ENCODE data around the gene ARNT2. TPM values are rescaled to one million over a fixed set of nuclear protein-coding genes. Genes with fewer than 3 reads are reported as not detected.

Gene ARNT2
- total RNA-seq, 1 donor from 2014 or later: 4.9 TPM

GRCh38 chr15:80527406-80527805, 123.2 kb downstream of the ARNT2 start:
- no peak for DNase-seq (ENCODE audit: missing footprints)
- no peak for ATAC-seq
- intact Hi-C loops (cut with DNase I): no loop called here

DNA sequence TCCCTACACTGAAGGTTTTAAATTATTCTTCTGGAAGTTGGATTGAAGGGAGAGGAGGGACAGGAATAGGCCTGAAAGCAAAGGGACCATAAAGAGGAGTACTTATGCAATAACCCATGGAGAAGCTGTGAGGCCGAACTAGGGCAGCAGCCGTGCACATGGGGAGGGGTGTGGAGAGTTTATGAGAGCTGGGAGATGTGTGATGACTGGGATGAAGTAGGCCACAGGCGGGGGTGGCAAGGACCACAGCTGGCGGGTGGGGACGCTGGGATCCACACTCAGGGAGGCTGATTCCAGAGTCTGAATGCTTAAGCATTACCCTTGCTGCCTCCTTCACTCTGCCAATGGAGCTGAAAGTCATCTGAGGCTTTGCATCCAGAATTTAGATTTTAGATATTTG, 123.8 kb downstream of the ARNT2 start:
- DNase-seq (ENCODE audit: missing footprints): no peak
- intact Hi-C loops (cut with DNase I): no loop called here
- no peak for ATAC-seq

DNA sequence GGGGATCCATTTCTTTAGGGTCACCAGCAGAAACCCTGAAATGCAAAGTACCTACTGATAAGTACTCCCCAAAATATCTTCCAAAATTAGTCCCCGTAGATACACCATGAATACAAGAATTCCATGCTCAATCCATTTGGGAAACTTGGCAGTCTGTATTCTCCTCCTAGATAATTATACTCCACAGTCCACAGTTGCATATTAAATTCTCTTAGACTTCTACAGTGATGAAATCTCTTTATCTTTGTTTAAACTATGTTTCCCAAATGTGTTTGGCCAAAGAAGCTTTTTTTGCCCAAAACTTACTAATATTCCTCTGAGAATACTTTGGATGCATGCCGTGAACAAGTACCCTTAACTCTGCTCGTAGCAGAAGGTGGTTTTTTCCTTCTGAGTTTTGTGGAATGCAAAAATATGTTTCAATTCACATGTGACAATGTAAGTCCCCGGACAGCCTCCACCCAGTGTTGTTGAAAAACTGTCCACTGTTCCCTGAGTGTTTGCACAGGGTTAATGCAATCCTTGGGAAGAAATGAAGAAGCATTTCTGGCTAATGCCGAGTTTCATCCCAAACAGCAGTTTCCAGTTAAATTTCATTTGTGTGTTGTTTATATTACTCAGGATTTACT, 126.7 kb downstream of the ARNT2 start:
- intact Hi-C loops (cut with DNase I): no loop called here
- DNase-seq (ENCODE audit: missing footprints) (no peak), ATAC-seq (peak; percentile 57)

DNA sequence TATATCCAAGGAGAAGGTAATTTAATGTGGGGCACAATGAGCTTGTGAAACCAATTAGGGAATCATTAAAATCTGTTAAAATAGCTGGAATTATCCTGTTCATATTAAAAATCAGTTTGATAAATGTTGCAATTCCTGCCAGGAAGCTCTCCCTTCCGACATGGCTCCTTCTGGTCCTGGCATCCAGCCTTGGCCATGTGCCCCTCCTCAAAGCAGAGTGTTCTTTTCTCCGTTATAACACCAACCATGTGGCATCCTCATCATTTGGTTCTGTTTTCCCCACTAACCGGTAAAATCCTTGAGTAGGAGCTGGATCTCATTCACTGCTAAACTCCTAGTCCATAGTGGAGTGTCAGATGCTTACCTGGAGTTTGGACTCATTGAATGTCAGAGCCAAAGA, 127.2 kb downstream of the ARNT2 start:
- ATAC-seq: no peak
- intact Hi-C loops (cut with DNase I): no loop called here
- DNase-seq (ENCODE audit: missing footprints): no peak

DNA sequence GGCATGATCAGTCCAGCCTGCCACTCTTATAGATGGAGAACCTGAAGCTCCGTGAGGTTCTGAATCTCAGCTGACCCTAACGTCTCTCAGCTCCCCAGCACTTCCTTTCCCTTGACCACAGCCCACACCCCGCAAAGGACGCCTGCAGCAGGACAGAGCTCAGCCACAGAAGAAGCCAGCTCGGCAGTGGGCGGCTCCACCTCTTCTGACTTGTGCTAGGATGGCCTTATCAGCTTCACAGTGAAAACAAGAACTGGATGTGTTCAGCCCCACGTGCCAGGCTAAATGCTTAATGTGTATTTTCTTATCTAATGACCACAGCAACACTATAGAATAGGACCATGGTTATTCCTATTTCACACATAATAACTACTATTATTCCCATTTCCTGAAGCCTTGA, 127.6 kb downstream of the ARNT2 start:
- ATAC-seq: peak; percentile 35
- no peak for DNase-seq (ENCODE audit: missing footprints)
- intact Hi-C loops (cut with DNase I): no loop called here

- ATAC-seq: no peak
- no peak for DNase-seq (ENCODE audit: missing footprints)
- intact Hi-C loops (cut with DNase I): no loop called here
These were observed 129.7 kb downstream of the ARNT2 start for GRCh38 chr15:80533790-80534333.

GRCh38 chr15:80536231-80536630, 132.0 kb downstream of the ARNT2 start:
- intact Hi-C loops (cut with DNase I): no loop called here
- no peak for ATAC-seq

DNA sequence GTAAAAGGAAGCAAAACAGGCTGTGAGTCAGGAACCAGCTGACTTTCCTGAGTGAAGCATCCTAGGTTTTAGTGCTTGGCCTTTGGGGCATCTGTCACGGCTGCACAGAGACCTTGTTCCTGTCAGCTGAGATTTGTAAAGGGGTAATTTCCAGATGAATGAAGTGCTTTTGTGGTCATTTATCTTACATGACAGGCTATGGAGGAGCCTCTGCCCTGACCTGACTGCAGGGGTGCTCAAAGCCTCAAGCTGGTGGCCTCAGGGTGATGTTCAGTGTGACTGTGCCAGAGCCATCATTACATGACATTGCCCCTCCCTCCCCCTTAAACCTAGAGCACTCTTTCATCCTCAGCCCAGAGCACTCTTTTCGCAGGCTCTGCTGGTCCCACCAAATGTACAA, 132.5 kb downstream of the ARNT2 start:
- ATAC-seq (no peak), DNase-seq (ENCODE audit: missing footprints) (no peak)
- intact Hi-C loops (cut with DNase I): no loop called here

More at GRCh38 chr15:80536231-80536630, 132.0 kb downstream of the ARNT2 start:
- no peak for DNase-seq (ENCODE audit: missing footprints)

- intact Hi-C loops (cut with DNase I): no loop called here
- DNase-seq (ENCODE audit: missing footprints) (no peak), ATAC-seq (no peak)
These were observed 140.9 kb downstream of the ARNT2 start for GRCh38 chr15:80545078-80545477.

- DNase-seq (ENCODE audit: missing footprints): no peak
- intact Hi-C loops (cut with DNase I): no loop called here
- ATAC-seq: no peak
These were observed 143.1 kb downstream of the ARNT2 start for GRCh38 chr15:80547264-80547663.

GRCh38 chr15:80549191-80549590, 145.0 kb downstream of the ARNT2 start:
- no peak for DNase-seq (ENCODE audit: missing footprints)
- ATAC-seq: no peak
- intact Hi-C loops (cut with DNase I): no loop called here

DNA sequence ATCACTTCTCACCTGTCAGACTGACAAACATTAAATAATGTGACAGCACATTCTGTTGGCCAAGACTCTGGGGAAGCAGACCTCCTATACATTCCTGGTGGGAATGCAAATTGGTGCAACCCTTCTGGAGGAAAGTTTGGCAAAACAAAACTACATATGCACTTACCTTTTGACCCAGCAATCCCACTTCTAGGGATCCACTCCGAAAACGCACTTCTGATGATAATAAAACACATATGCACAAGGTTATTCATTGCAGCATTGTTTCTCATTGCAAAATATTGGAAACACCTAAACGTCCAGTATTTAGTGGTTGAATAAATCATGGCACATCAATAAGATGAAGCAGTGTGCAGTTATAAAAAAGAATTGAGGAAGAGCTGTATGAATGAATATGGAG, 145.5 kb downstream of the ARNT2 start:
- intact Hi-C loops (cut with DNase I): no loop called here
- no peak for ATAC-seq

GRCh38 chr15:80550219-80550907, 146.2 kb downstream of the ARNT2 start:
- intact Hi-C loops (cut with DNase I): no loop called here
- no peak for ATAC-seq

More for the DNA sequence above, 145.5 kb downstream of the ARNT2 start:
- no peak for DNase-seq (ENCODE audit: missing footprints)

DNA sequence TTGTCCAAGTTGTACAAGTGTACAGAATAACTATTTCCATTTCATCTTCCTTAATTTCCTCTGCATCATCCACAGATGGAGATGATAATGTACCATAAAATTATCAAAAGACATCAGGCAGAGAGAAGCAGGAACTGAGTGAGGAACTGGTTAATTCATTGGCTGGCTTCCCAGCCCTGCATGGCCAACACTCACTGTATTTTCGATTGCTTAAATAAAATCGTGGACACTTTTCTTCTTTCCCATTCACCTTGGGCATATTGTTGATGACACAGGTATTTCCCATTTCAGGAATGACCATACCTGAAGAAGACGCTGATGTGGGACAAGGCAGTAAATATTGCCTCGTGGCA, 146.7 kb downstream of the ARNT2 start:
- intact Hi-C loops (cut with DNase I): no loop called here
- DNase-seq (ENCODE audit: missing footprints) (no peak), ATAC-seq (no peak)

More at GRCh38 chr15:80550219-80550907, 146.2 kb downstream of the ARNT2 start:
- no peak for DNase-seq (ENCODE audit: missing footprints)

DNA sequence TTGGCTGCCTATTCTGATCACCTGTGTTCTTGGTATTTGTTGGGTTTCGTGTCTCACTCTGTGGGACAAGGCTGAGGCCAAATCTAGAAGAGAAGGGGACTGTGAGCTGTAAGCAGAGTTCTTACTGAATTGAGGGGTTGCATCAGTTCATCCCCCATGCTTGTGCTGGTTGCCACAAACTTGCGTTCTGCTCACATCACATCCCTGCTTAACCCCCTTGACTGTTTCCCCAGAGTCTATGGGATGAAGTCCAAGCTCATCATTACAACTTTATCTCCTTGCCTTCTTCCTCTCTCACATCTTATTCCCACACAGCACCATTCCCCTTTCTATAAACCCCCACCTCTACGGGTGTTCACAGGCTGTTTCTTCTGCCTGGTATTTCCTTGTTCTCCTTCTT, 147.2 kb downstream of the ARNT2 start:
- ATAC-seq: no peak
- no peak for DNase-seq (ENCODE audit: missing footprints)
- intact Hi-C loops (cut with DNase I): no loop called here

- intact Hi-C loops (cut with DNase I): no loop called here
- ATAC-seq: no peak
- DNase-seq (ENCODE audit: missing footprints): no peak
These were observed 150.4 kb downstream of the ARNT2 start for GRCh38 chr15:80554560-80554959.

DNA sequence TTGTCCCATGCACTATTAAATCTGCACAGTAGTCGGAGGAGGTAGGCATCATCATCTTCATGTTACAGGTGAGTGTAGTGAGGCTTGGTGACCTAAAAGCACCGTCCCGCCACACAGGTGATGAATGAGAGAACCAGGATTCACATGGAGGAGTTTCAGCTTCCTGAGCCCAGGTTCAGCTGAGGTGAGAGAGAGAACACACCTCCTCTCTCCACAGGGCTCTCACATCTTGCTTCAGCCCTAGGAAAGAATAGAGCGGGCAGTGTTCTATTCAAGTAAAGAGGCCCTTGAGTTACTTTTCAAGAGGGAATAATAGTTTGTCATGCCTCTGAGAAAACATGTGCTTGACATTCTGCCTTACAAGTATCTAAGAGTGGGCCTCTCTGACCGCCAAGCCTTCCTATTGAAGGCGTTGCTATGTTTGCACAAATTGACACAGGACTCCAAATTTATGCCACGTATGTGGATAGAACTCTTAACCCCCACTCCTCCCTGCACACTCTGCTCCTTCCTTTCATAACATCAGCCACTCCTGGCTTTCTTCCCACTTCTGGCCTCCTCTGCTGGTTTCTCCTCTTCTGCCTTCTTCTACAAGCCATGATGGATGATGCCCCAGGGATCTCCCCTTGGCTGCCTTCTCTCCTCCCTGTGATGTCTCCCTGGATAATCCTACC, 152.6 kb downstream of the ARNT2 start:
- ATAC-seq (no peak), DNase-seq (ENCODE audit: missing footprints) (no peak)
- intact Hi-C loops (cut with DNase I): no loop called here

DNA sequence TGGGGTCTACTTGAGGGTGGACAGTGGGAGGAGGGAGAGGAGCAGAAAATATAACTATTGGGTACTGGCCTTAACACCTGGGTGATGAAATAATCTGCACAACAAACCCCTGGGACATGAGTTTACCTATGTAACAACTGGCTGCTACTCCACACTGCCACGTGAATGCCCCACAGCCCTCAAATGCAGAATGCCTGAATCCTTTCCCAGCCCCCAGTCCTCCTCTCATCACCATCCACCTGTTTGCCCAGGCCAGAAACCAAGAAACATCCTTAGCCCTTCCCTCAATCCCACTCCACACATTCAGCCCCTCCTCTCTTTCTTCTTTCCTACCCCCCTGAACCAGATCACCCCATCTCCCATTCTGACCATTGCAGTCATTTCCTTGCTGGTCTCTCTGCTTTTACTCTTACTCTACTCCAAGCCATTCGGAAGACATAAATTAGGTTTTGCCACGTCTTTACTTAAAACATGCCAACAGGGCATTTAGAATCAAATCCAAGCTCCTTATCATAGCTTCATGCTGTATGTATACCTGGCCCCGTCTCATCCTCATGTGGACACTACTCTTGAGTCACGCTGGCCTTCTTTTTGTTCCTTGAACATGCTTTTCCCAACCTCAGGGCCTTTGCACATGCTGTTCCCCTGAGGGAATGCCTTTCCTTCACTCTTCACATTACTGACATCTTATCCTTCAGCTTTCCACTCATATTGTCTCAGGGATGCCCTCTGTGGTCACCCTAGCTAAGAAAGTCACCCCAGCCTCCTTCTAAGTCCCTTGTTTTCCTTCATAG, 153.5 kb downstream of the ARNT2 start:
- ATAC-seq (no peak), DNase-seq (ENCODE audit: missing footprints) (no peak)
- intact Hi-C loops (cut with DNase I): no loop called here

- no peak for ATAC-seq
- no peak for DNase-seq (ENCODE audit: missing footprints)
- intact Hi-C loops (cut with DNase I): no loop called here
These were observed 154.6 kb downstream of the ARNT2 start for GRCh38 chr15:80558631-80559319.

Data from Right ventricle myocardium inferior (tissue), 1 donor.